Measurements from ENCODE around the gene ZBTB26. TPM values are rescaled to one million over a fixed set of nuclear protein-coding genes. Genes with fewer than 3 reads are reported as not detected.

ZBTB26 gene
- total RNA-seq = 5.4 TPM
- long read RNA-seq, full-length matches to known transcripts = 4 of 6 reads
- long read RNA-seq, partial matches to known transcripts = 0 of 6 reads
- long read RNA-seq, other reads (novel, unspliced or antisense) = 2 of 6 reads

DNA sequence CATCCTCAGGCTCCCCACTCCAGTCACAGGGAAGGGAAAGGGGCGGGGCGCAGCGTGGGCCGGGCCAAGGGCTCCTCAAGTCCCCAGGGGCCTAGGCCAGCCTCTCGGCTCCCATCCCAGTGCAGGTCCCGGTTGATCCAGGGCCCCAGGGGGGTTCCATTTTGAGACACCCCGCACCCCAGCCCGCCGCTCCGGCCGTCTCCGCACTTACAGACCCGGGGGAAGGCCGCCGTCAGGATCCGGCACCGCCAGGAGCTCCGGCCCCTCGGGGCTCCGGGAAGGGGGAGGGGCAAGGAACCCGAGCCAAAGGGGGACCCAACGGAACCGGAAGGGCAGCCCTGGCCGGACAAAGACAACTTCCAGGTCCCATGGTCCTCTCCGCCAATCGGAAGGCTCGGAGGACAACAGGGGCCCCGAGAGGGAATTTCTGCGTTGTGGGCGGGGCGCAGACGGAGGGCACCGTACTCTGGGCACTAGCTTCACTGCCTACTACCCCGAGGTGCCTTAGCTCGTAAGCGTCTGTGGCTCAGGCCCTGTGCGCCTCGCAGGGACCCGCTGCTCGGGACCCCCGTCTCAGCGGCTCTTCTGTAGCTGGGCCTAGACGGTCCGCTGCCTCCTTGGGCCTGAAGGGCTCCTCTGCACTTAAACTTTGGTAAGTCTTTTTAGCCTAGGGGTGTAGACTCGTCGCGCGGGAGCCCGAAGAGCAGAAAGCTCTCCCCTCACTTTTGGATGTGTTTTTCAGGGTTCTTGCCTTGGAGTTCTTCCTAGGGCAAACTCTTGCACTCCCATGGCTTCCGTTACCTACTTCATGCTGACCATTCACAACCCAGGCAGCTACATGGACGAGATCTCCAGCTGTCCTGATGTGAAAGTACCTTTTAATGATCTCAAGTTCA is at the start of gene ZBTB26:
ZBTB26 (minus strand) TSS at position 287 of the 896 bp plus-strand sequence. CDS start 11,578 bp downstream, outside the sequence.
- DNase-seq (peak; percentile 95), ATAC-seq (peak; percentile 98)
- intact Hi-C loops (cut with micrococcal nuclease) = no loop called here

- intact Hi-C loops (cut with micrococcal nuclease) = no loop called here
- ATAC-seq = no peak
- DNase-seq = no peak
Measured at GRCh38 chr9:122978601-122979000, 47.3 kb upstream of the ZBTB26 start.

GRCh38 chr9:122975196-122975595 is 43.9 kb upstream of the ZBTB26 start:
- no peak for DNase-seq
- intact Hi-C loops (cut with micrococcal nuclease) = no loop called here
- ATAC-seq = no peak

DNA sequence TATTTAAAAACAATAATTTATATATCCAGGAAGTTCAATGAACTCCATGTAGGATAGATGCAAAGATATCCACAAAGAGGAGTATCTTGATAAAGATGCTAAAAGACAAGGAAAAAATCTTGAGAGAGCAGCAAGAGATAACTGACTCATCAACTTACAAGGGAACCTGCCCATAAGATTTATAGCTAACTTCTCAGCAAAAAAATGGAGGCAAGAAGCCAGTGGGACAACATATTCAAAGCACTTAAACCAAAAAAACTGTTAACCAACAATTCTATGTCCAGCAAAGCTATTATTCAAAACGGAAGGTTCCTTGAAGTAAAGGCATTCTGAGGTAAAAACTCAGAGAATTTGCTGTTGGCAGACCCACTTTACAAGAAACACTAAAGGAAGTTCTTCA is 29.8 kb upstream of the ZBTB26 start:
- DNase-seq (no peak), ATAC-seq (no peak)
- intact Hi-C loops (cut with micrococcal nuclease) = no loop called here

DNA sequence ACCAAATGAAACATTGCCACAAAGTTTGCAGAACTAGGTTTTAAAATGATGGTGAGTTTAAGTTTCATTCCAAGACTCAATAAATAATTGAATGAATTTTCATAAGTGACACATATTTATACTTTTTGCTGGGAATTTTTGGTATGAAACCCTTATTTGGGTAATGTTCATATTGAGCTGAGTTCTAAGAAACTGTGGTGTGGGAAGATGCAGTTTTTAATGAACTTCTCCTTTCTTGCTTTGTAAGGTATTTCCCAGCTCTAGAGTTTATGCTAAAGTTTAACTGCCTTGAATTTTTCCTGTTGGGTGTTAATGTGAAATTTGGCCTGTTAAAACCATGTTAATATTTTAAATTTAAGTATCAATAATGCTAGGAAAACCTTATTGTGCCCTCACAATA is 24.6 kb upstream of the ZBTB26 start:
- intact Hi-C loops (cut with micrococcal nuclease) = no loop called here
- ATAC-seq (no peak), DNase-seq (no peak)

DNA sequence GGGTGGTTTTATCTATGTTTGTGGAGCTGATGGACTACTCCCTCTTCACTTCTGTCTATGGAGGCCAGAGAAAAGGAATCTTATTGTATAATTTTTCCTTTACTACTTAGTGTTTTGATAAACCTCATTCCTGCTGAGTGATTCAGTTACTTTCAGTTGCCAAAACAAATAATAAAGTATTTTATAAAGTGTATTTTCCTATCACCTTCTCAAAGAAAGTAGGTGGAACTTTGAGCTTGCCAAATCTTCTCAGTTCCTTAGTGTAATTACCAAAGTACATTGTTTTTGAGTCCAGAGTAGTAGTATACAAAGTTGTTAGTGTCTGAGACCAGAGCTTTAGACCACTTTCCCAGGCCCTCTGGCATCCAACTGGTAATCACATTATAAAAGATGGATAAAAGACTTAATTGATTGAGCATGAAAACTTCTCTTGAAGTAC is 23.0 kb upstream of the ZBTB26 start:
- intact Hi-C loops (cut with micrococcal nuclease) = no loop called here
- ATAC-seq (no peak), DNase-seq (no peak)

DNA sequence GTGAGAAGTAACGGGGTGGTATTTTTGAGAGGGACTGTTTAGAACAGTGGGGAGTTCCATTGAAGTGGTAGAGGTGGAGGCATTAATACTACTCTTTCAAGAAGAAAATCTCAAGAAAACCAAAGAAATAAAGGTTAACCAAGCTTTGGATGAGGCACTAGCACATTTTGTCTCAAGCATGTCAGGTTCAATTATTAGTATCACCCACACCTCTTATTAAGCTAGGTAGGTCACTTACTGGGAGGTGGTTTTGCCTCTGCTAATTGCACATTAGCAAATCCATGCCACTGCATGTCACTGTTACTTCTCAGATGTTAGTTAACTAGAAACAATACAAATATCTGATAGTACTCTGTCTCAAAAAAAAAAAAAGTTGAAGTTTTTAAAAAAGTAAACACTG is 19.7 kb upstream of the ZBTB26 start:
- ATAC-seq (peak; percentile 53), DNase-seq (no peak)
- intact Hi-C loops (cut with micrococcal nuclease) = no loop called here

- no peak for DNase-seq
- intact Hi-C loops (cut with micrococcal nuclease) = no loop called here
- no peak for ATAC-seq
Measured at GRCh38 chr9:122950263-122950662, 19.0 kb upstream of the ZBTB26 start.

GRCh38 chr9:122949696-122950095 is 18.4 kb upstream of the ZBTB26 start:
- no peak for DNase-seq
- no peak for ATAC-seq
- intact Hi-C loops (cut with micrococcal nuclease) = no loop called here

DNA sequence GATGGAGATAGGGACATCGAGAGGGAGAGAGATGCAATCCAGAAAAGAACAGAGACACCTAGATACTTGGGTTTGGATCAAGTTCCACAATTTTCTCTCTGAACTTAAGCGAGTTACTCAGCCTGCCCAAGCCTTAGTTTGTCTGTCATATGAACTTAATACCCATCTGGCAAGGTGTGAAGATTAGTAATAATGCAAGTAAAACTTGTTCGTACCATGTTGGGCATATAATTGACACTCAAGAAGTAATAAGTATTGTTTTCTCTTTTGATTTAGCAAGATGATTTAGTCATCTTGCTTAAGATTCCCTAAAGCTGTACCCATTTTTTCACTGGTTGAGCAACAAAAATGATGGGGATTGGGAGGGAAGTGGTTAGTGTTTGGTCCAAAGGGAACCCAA is 17.0 kb upstream of the ZBTB26 start:
- ATAC-seq = no peak
- DNase-seq = no peak
- intact Hi-C loops (cut with micrococcal nuclease) = no loop called here

DNA sequence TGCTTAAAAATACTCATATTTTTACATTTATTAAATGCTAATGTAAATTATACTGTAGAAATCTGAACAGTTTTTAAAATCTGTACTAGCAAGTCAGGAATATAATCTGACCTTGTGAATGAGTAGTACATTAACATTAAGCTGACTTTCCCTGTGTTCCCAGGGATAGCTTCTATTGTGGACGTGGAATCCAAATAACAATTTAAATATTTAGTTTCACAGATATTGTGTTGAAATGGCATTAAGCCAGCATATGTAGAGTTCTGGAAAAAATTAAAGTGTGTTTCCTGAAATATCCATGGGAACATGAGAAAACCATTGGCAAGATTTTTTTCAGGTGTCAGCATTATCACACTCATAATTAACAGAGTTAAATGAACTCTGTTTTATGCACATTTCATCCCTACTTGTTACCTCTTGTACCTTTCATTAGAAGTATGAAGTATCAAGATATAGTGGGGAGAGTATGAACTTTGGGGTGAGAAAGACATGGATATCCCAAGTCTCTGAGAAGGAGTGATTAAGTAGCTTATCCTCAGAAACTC is 15.2 kb upstream of the ZBTB26 start:
- ATAC-seq (no peak), DNase-seq (no peak)
- intact Hi-C loops (cut with micrococcal nuclease) = no loop called here

- intact Hi-C loops (cut with micrococcal nuclease) = no loop called here
- no peak for ATAC-seq
- DNase-seq = no peak
Measured at GRCh38 chr9:122944960-122945888, 13.9 kb upstream of the ZBTB26 start.

DNA sequence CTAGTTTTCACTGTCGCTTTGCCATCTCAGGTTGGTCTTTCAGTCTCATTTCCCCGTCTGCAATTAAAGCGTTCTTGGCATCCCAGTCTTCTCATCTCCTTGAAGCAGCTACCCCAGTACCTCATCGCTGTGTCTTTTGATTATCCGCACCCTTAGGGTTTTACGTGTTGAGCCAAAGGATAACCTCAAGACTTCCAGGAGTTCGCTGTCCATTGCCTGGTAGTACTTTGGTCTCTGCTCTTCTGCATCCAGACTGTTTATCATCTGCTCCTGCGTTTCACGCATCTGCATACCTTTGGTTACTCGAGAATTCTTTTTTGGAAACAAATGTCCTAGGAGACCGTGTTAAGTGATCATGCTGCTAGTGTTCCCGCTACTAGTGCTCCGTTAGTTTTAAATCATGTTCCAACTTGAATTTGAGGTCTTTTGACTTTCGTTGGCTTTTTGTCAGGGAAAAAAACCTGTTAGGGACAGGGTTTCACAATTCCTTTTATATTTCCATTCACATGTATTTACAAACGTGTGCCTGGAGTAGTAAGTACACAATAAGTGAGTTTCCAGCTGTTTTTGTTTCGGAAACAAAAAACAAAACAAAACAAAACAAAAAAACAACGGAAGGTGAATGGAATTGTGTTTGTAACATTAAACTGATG is 10.4 kb upstream of the ZBTB26 start:
- intact Hi-C loops (cut with micrococcal nuclease) = no loop called here
- DNase-seq (no peak), ATAC-seq (peak; percentile 9)

- intact Hi-C loops (cut with micrococcal nuclease) = no loop called here
- peak; percentile 98 for ATAC-seq
- peak; percentile 100 for DNase-seq
Measured at GRCh38 chr9:122940749-122941581, 9.7 kb upstream of the ZBTB26 start, which contains the start of gene RABGAP1. TSS of gene RABGAP1 (plus strand) at chr9:122941020. CDS start at chr9:122957060, 16,040 bp downstream.

DNA sequence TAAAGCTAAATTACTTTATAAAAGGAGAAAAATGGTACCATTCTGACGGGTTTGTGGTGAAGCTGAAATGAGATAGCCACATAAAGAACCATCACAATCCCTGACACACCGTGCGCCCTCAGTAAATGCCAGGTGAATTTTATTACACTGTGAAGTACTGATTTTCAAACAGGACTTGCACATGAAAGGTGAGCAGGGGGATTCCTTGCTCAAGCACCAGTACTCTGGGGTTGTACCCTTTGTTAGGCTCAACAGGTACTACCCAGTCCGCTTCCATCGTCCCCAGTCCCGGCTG is 9.1 kb upstream of the ZBTB26 start:
- intact Hi-C loops (cut with micrococcal nuclease) = no loop called here
- DNase-seq (no peak), ATAC-seq (no peak)

- intact Hi-C loops (cut with micrococcal nuclease) = no loop called here
- DNase-seq (no peak), ATAC-seq (no peak)
Measured at GRCh38 chr9:122939601-122940000, 8.3 kb upstream of the ZBTB26 start.

GRCh38 chr9:122936883-122937282 is 5.6 kb upstream of the ZBTB26 start:
- no peak for ATAC-seq
- intact Hi-C loops (cut with micrococcal nuclease) = no loop called here
- no peak for DNase-seq

DNA sequence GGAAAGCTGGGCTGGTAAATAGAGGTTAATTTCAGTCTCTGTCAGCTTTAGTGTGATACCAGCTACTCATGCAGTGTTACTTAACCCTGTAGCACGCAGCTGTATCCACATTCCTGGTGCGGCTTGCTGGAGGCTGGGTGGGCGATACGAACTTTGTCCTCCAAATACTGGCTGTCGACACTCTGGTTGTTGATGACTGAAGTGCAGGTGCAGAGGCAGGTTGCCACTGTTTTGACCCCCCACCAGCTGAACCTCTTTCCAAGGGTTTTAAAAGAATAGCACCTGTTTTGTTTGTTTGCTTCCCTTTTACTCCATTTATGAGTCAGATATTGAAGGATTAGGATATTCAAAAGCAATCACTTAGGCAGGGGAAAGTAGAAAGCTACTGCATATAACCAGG is 5.2 kb upstream of the ZBTB26 start:
- DNase-seq (no peak), ATAC-seq (no peak)
- intact Hi-C loops (cut with micrococcal nuclease) = no loop called here

Data from left ventricle myocardium superior (tissue), 1 donor.